Spleen (tissue), 11 donors: ENCODE data around the gene UMOD. TPM values are rescaled to one million over a fixed set of nuclear protein-coding genes. Genes with fewer than 3 reads are reported as not detected.

ENCODE experiments used
- DNase-seq: peaks from one replicate; pipeline ENCODE4 v3.0.0-alpha.2; 2020
- H3K27ac ChIP-seq, 8 donors: fragments of 200-600 bp; sonication (generic) in 7 of 8; 1 replicate in 4 of 8; 2 replicates in 4 of 8; pipeline versions ENCODE4 v1.5.0 to v1.8.0; 2016 to 2021; ENCODE audit warnings: inconsistent platforms in 4 of 8, mild to moderate bottlenecking in 4 of 8, moderate library complexity in 1 of 8
- H3K27me3 ChIP-seq, 7 donors: fragments of 200-600 bp; sonication (generic) in 6 of 7; replicated peaks in 1 of 7; 1 replicate in 4 of 7; 2 replicates in 3 of 7; pipeline versions ENCODE4 v1.5.0 to v1.8.0; 2016 to 2021; ENCODE audit warnings: inconsistent platforms in 3 of 7, mild to moderate bottlenecking in 1 of 7
- H3K36me3 ChIP-seq, 6 donors: fragments of 200-600 bp; sonication (generic) in 5 of 6; 1 replicate in 4 of 6; 2 replicates in 2 of 6; pipeline versions ENCODE4 v1.5.0 to v1.8.0; 2016 to 2021; ENCODE audit warnings: inconsistent platforms in 2 of 6
- H3K4me1 ChIP-seq, 6 donors: fragments of 200-600 bp; sonication (generic) in 5 of 6; 1 replicate in 3 of 6; 2 replicates in 3 of 6; pipeline versions ENCODE4 v1.5.0 to v1.8.0; 2016 to 2021; ENCODE audit warnings: inconsistent platforms in 3 of 6
- H3K4me3 ChIP-seq, 8 donors: fragments of 200-600 bp; sonication (generic) in 7 of 8; 1 replicate in 4 of 8; 2 replicates in 4 of 8; pipeline versions ENCODE4 v1.5.0 to v1.8.0; 2016 to 2021; ENCODE audit warnings: inconsistent platforms in 4 of 8, mild to moderate bottlenecking in 4 of 8, moderate library complexity in 2 of 8
- H3K9me3 ChIP-seq, 8 donors: fragments of 200-600 bp; sonication (generic) in 7 of 8; 1 replicate in 4 of 8; 2 replicates in 4 of 8; pipeline versions ENCODE4 v1.5.0 to v1.8.0; 2016 to 2021; ENCODE audit warnings: inconsistent platforms in 4 of 8
- CTCF ChIP-seq, 11 experiments: fragments of 200-600 bp in 7 of 11; fragments of 450-650 bp in 4 of 11; sonication (generic) in 4 of 11; IDR thresholded peaks in 8 of 11; conservative IDR thresholded peaks in 3 of 11; 1 replicate in 7 of 11; 2 replicates in 4 of 11; pipeline versions ENCODE4 v1.4.0 to v1.8.0; 2016 to 2021; ENCODE audit warnings: antibody characterized with exemption in 11 of 11, inconsistent platforms in 4 of 11, mild to moderate bottlenecking in 1 of 11
- POLR2A ChIP-seq, 3 donors: fragments of 450-650 bp; IDR thresholded peaks; one replicate each; pipeline ENCODE4 v1.5.1; 2017; ENCODE audit warnings: antibody characterized with exemption in 3 of 3, mild to moderate bottlenecking in 1 of 3
- POLR2AphosphoS5 ChIP-seq, 3 donors: sonication (generic); formaldehyde crosslinking; IDR thresholded peaks; one replicate each; pipeline ENCODE4 v1.5.1; 2017; ENCODE audit warnings: antibody characterized with exemption in 3 of 3
- WGBS, 5 donors: extraction: QIAGEN DNeasy Blood & Tissue Kit in 3 of 5; methylation state at CpG; one replicate each; pipeline versions ENCODE4 v1.1.5 to v1.1.7; 2013 to 2018; 5-methylcytosine and 5-hydroxymethylcytosine counted together
- intact Hi-C: fragments of 100-400 bp; cut with DNase I; formaldehyde crosslinking; loops from one replicate; pipeline ENCODE4 v1.15.0; 2023; ENCODE audit warnings: low total_unique reads
- polyA plus RNA-seq, 3 donors: library from polyadenylated mRNA; stranded (reverse); fragments of 200-250 nt; gene quantifications; one replicate each; pipeline ENCODE4 v1.2.1, GENCODE V29; 2013
- total RNA-seq, 7 donors: library from RNA; depleted of rRNA in 3 of 7; stranded (reverse); fragments of >200 nt in 3 of 7; fragmentation: NEBNext Ultra II Directional in 4 of 7; extraction: Animal tissue kit (Norgen Biotek cat#: 25700) in 4 of 7; gene quantifications; one replicate each; pipeline versions ENCODE4 v1.1.0 to v1.2.1, GENCODE V29; 2016 to 2021
- donor health status: healthy with polysubstance abuse.
- donor health status: DM: no; HTN: no; CAD: no; lungs with moderate emphysema.
- donor health status: DM: no; HTN: no; CAD: no.
- donor health status: Bipolar disorder and iron deficiency.
- donor health status: healthy.
- donor health status: DM: no; HTN: no; CAD: no.
- donor health status: DM: yes; HTN: yes; CAD: no.

Gene UMOD
- total and polyA plus RNA-seq, 10 donors = 0.17 TPM; not detected in 9

- H3K9me3 ChIP-seq = no peaks in the 10 kb centered on the region
- WGBS, 5 donors = 73 to 94% (median 84%) methylated on average over 3 of the region's 3 CpGs
- intact Hi-C loops = no loop called here
- DNase-seq = no peak
- no peaks in the 10 kb centered on the region for H3K36me3 ChIP-seq
- no peak overlapping the region for H3K4me3 ChIP-seq
- TF ChIP-seq CTCF (IDR thresholded peaks at IDR 0.05 in 8 of 11, conservative IDR thresholded peaks at IDR 0.05 in 3 of 11) (no peak), POLR2A (IDR thresholded peaks at IDR 0.05) (no peak), POLR2AphosphoS5 (IDR thresholded peaks at IDR 0.05) (no peak)
- peaks cover 0 to 12% (median 1%) of the 10 kb centered on the region in 6 donors for H3K4me1 ChIP-seq
- no peak overlapping the region for H3K27ac ChIP-seq
- H3K27me3 ChIP-seq = no peaks in the 10 kb centered on the region
Observed at GRCh38 chr16:20398603-20399002, 46.1 kb upstream of the UMOD start.

- H3K9me3 ChIP-seq = no peaks in the 10 kb centered on the region
- DNase-seq = no peak
- no peak overlapping the region for H3K27ac ChIP-seq
- H3K4me3 ChIP-seq = no peak overlapping the region
- TF ChIP-seq POLR2AphosphoS5 (IDR thresholded peaks at IDR 0.05) = no peak
- intact Hi-C loops = no loop called here
- H3K27me3 ChIP-seq = no peaks in the 10 kb centered on the region
- WGBS, 5 donors = 73 to 87% (median 83%) methylated on average over 6 to 7 of the region's 7 CpGs
- H3K36me3 ChIP-seq = no peaks in the 10 kb centered on the region
- H3K4me1 ChIP-seq = peaks cover 0 to 18% (median 1%) of the 10 kb centered on the region in 6 donors
Observed at GRCh38 chr16:20397468-20398074, 45.1 kb upstream of the UMOD start.

GRCh38 chr16:20396846-20397467 lies 44.4 kb upstream of the UMOD start:
- no peak for DNase-seq
- Histone ChIP-seq H3K27ac (no peak overlapping the region), H3K4me1 (peaks cover 0 to 18% (median 1%) of the 10 kb centered on the region in 6 donors), H3K9me3 (no peaks in the 10 kb centered on the region), H3K4me3 (no peak overlapping the region), H3K36me3 (no peaks in the 10 kb centered on the region), H3K27me3 (no peaks in the 10 kb centered on the region)
- intact Hi-C loops = no loop called here
- WGBS, 5 donors = 94 to 99% (median 97%) methylated on average over 7 of the region's 7 CpGs
- TF ChIP-seq POLR2AphosphoS5 (IDR thresholded peaks at IDR 0.05) (no peak), CTCF (IDR thresholded peaks at IDR 0.05 in 8 of 11, conservative IDR thresholded peaks at IDR 0.05 in 3 of 11) (no peak), POLR2A (IDR thresholded peaks at IDR 0.05) (no peak)

- Histone ChIP-seq H3K36me3 (no peaks in the 10 kb centered on the region), H3K27me3 (no peaks in the 10 kb centered on the region), H3K4me1 (peaks cover 0 to 18% (median 1%) of the 10 kb centered on the region in 6 donors), H3K9me3 (no peaks in the 10 kb centered on the region), H3K27ac (no peak overlapping the region), H3K4me3 (no peak overlapping the region)
- no peak for DNase-seq
- no peak for TF ChIP-seq POLR2A (IDR thresholded peaks at IDR 0.05)
- TF ChIP-seq POLR2AphosphoS5 (IDR thresholded peaks at IDR 0.05) = no peak
- TF ChIP-seq CTCF (IDR thresholded peaks at IDR 0.05 in 8 of 11, conservative IDR thresholded peaks at IDR 0.05 in 3 of 11) = no peak
- 86 to 96% (median 92%) methylated on average over 2 of the region's 2 CpGs for WGBS, 5 donors
- intact Hi-C loops = no loop called here
Observed at GRCh38 chr16:20395946-20396345, 43.4 kb upstream of the UMOD start.
